GF-D8 (cell line): ENCODE results near the gene LRIG1.
"Not testable (repeated sequence)": the region's sequence is repeated elsewhere in the genome, so short reads cannot be mapped to it uniquely, and the experiment has no call there.

ENCODE experiments used
- DNase-seq: peaks from one replicate; lab custom pipeline; 2025; lab: John Stamatoyannopoulos, UW

Gene LRIG1

GRCh38 chr3:66441692-66442091 lies 59.1 kb downstream of the LRIG1 start:
- no peak for DNase-seq

- DNase-seq = no peak
These were observed 59.7 kb downstream of the LRIG1 start for GRCh38 chr3:66441129-66441528.

GRCh38 chr3:66439666-66440344 lies 61.0 kb downstream of the LRIG1 start:
- DNase-seq = no peak

GRCh38 chr3:66438046-66438445 lies 62.8 kb downstream of the LRIG1 start:
- DNase-seq = no peak

- no peak for DNase-seq
These were observed 63.4 kb downstream of the LRIG1 start for GRCh38 chr3:66437341-66437929.

- DNase-seq = no peak
These were observed 64.8 kb downstream of the LRIG1 start for GRCh38 chr3:66435989-66436388.

GRCh38 chr3:66434726-66435125 lies 66.1 kb downstream of the LRIG1 start:
- DNase-seq = no peak

- DNase-seq = no peak
These were observed 67.4 kb downstream of the LRIG1 start for GRCh38 chr3:66433522-66433782.

- DNase-seq = no peak
These were observed 67.9 kb downstream of the LRIG1 start for GRCh38 chr3:66432767-66433521.

GRCh38 chr3:66432041-66432766 lies 68.6 kb downstream of the LRIG1 start:
- DNase-seq = no peak

- no peak for DNase-seq
These were observed 69.3 kb downstream of the LRIG1 start for GRCh38 chr3:66431494-66431893.

- no peak for DNase-seq
These were observed 69.9 kb downstream of the LRIG1 start for GRCh38 chr3:66430876-66431275.

- DNase-seq = no peak
These were observed 72.1 kb downstream of the LRIG1 start for GRCh38 chr3:66428733-66429132.

- no peak for DNase-seq
These were observed 72.8 kb downstream of the LRIG1 start for GRCh38 chr3:66427951-66428474.

GRCh38 chr3:66427352-66427751 lies 73.5 kb downstream of the LRIG1 start:
- DNase-seq = no peak

GRCh38 chr3:66426135-66426534 lies 74.7 kb downstream of the LRIG1 start:
- no peak for DNase-seq

GRCh38 chr3:66425576-66426114 lies 75.2 kb downstream of the LRIG1 start:
- no peak for DNase-seq

GRCh38 chr3:66425032-66425431 lies 75.8 kb downstream of the LRIG1 start:
- no peak for DNase-seq

GRCh38 chr3:66423791-66424190 lies 77.0 kb downstream of the LRIG1 start:
- no peak for DNase-seq

- DNase-seq = not testable (repeated sequence)
These were observed 78.9 kb downstream of the LRIG1 start for GRCh38 chr3:66421893-66422292.

GRCh38 chr3:66421144-66421543 lies 79.7 kb downstream of the LRIG1 start:
- DNase-seq = not testable (repeated sequence)

- DNase-seq = no peak
These were observed 81.8 kb downstream of the LRIG1 start for GRCh38 chr3:66419036-66419435.
